H9 (cell line): ENCODE data around the gene USP34. TPM values are rescaled to one million over a fixed set of nuclear protein-coding genes. Genes with fewer than 3 reads are reported as not detected.
A peak's percentile ranks its signal among the peaks of the same experiment; 100 is the strongest.

Experiments
- DNase-seq: peaks from one replicate; pipeline ENCODE4 v3.0.0-alpha.2; 2017
- H2AFZ ChIP-seq: one replicate; pipeline ENCODE4 v1.6.1; 2013; ENCODE audit warnings: mild to moderate bottlenecking, low read length, control low read depth, moderate library complexity
- H2AK5ac ChIP-seq: 2 replicates; pipeline ENCODE4 v1.6.1; 2013; ENCODE audit warnings: low read length, control low read depth, mixed read lengths; ENCODE audit not compliant: insufficient read length
- H2BK120ac ChIP-seq: one replicate; pipeline ENCODE4 v1.6.1; 2013; ENCODE audit warnings: low read depth, mild to moderate bottlenecking, low read length, control low read depth, inconsistent platforms; ENCODE audit not compliant: poor library complexity, severe bottlenecking
- H2BK12ac ChIP-seq: 2 replicates; pipeline ENCODE4 v1.6.1; 2013; ENCODE audit warnings: low read length, control low read depth, mixed read lengths, low read depth; ENCODE audit not compliant: insufficient read length
- H2BK15ac ChIP-seq: 2 replicates; pipeline ENCODE4 v1.6.1; 2013; ENCODE audit warnings: low read depth, low read length, control low read depth
- H2BK20ac ChIP-seq: one replicate; pipeline ENCODE4 v1.6.1; 2013; ENCODE audit warnings: low read depth, mild to moderate bottlenecking, low read length, control low read depth, inconsistent platforms; ENCODE audit not compliant: poor library complexity, severe bottlenecking
- H2BK5ac ChIP-seq: 2 replicates; pipeline ENCODE4 v1.6.1; 2013; ENCODE audit warnings: low read length, control low read depth, mixed read lengths; ENCODE audit not compliant: insufficient read length
- H3K14ac ChIP-seq: 2 replicates; pipeline ENCODE4 v1.6.1; 2013; ENCODE audit warnings: low read length, control low read depth; ENCODE audit not compliant: insufficient read depth
- H3K18ac ChIP-seq: 2 replicates; pipeline ENCODE4 v1.6.1; 2013; ENCODE audit warnings: low read depth, mild to moderate bottlenecking, mixed read lengths, low read length, control low read depth; ENCODE audit not compliant: insufficient read length
- H3K23ac ChIP-seq: 2 replicates; pipeline ENCODE4 v1.6.1; 2013; ENCODE audit warnings: low read length, control low read depth, mixed read lengths, low read depth; ENCODE audit not compliant: insufficient read length
- H3K23me2 ChIP-seq: 2 replicates; pipeline ENCODE4 v1.6.1; 2013; ENCODE audit warnings: low read depth, mild to moderate bottlenecking, mixed read lengths, low read length, control low read depth; ENCODE audit not compliant: insufficient read length, poor library complexity, severe bottlenecking
- H3K27ac ChIP-seq: 2 replicates; pipeline ENCODE4 v1.5.1; 2013; ENCODE audit warnings: low read length, control low read depth, mixed read lengths, low read depth; ENCODE audit not compliant: insufficient read length
- H3K27me3 ChIP-seq: 2 replicates; pipeline ENCODE4 v1.6.1; 2013; ENCODE audit warnings: low read length, control low read depth, inconsistent platforms; ENCODE audit not compliant: insufficient read depth
- H3K4ac ChIP-seq: 2 replicates; pipeline ENCODE4 v1.6.1; 2013; ENCODE audit warnings: low read depth, mild to moderate bottlenecking, control low read depth, inconsistent platforms, low read length, moderate library complexity
- H3K4me1 ChIP-seq: 2 replicates; pipeline ENCODE4 v1.6.1; 2013; ENCODE audit warnings: low read length, control low read depth, inconsistent platforms; ENCODE audit not compliant: insufficient read depth
- H3K4me2 ChIP-seq: 2 replicates; pipeline ENCODE4 v1.6.1; 2013; ENCODE audit warnings: low read length, control low read depth, mixed read lengths; ENCODE audit not compliant: insufficient read length, insufficient read depth
- H3K56ac ChIP-seq: 2 replicates; pipeline ENCODE4 v1.6.1; 2013; ENCODE audit warnings: low read depth, mild to moderate bottlenecking, mixed read lengths, low read length, control low read depth; ENCODE audit not compliant: insufficient read length
- H3K79me1 ChIP-seq: 2 replicates; pipeline ENCODE4 v1.6.1; 2013; ENCODE audit warnings: low read depth, mild to moderate bottlenecking, moderate library complexity, low read length, control low read depth, inconsistent platforms; ENCODE audit not compliant: insufficient read depth, poor library complexity, severe bottlenecking
- H3K79me2 ChIP-seq: 2 replicates; pipeline ENCODE4 v1.6.1; 2013; ENCODE audit warnings: low read length, control low read depth, inconsistent platforms; ENCODE audit not compliant: insufficient read depth
- H3K9ac ChIP-seq: 2 replicates; pipeline ENCODE4 v1.6.1; 2013; ENCODE audit warnings: low read length, control low read depth, mixed read lengths; ENCODE audit not compliant: insufficient read length; ENCODE audit errors: extremely low read depth
- H3K9me3 ChIP-seq: one replicate; pipeline ENCODE4 v1.6.1; 2013; ENCODE audit warnings: low read depth, low read length, inconsistent platforms; ENCODE audit not compliant: control insufficient read depth
- H3T11ph ChIP-seq: one replicate; pipeline ENCODE4 v1.6.1; 2013; ENCODE audit warnings: mild to moderate bottlenecking, low read length, control low read depth, inconsistent platforms
- H4K20me1 ChIP-seq: one replicate; pipeline ENCODE4 v1.6.1; 2013; ENCODE audit not compliant: control insufficient read depth, insufficient read length, insufficient read depth
- H4K5ac ChIP-seq: 2 replicates; pipeline ENCODE4 v1.6.1; 2013; ENCODE audit warnings: low read depth, mild to moderate bottlenecking, mixed read lengths, low read length, control low read depth; ENCODE audit not compliant: insufficient read length
- H4K8ac ChIP-seq: replicated peaks from 2 replicates; pipeline ENCODE4 v1.6.1; 2013; ENCODE audit warnings: low read length, control low read depth, mixed read lengths, low read depth; ENCODE audit not compliant: insufficient read length
- H4K91ac ChIP-seq: 2 replicates; pipeline ENCODE4 v1.6.1; 2013; ENCODE audit warnings: low read depth, mild to moderate bottlenecking, moderate library complexity, mixed read lengths, low read length, control low read depth; ENCODE audit not compliant: insufficient read length
- H3K27ac Mint-ChIP-seq, 3 experiments: 2 replicates in 2 of 3; 3 replicates in 1 of 3; pipeline ENCODE4 v1.8.0; 2020 to 2021; ENCODE audit warnings: mixed read lengths in 3 of 3, mild to moderate bottlenecking in 1 of 3, moderate library complexity in 1 of 3
- H3K27me3 Mint-ChIP-seq: 2 replicates; pipeline ENCODE4 v1.8.0; 2021; ENCODE audit warnings: low read depth, mild to moderate bottlenecking, moderate library complexity, mixed read lengths
- H3K36me3 Mint-ChIP-seq, 3 experiments: 2 replicates in 2 of 3; 3 replicates in 1 of 3; pipeline ENCODE4 v1.8.0; 2020 to 2021; ENCODE audit warnings: low read depth in 3 of 3, mixed read lengths in 3 of 3; ENCODE audit not compliant: insufficient read depth in 1 of 3
- H3K4me1 Mint-ChIP-seq, 2 experiments: 2 replicates each; pipeline ENCODE4 v1.8.0; 2020; ENCODE audit warnings: mixed read lengths in 2 of 2
- H3K4me3 Mint-ChIP-seq, 2 experiments: 2 replicates in 1 of 2; 3 replicates in 1 of 2; pipeline ENCODE4 v1.8.0; 2020 to 2021; ENCODE audit warnings: mild to moderate bottlenecking in 2 of 2, mixed read lengths in 2 of 2, moderate library complexity in 1 of 2
- H3K9me3 Mint-ChIP-seq, 2 experiments: 2 replicates in 1 of 2; 3 replicates in 1 of 2; pipeline ENCODE4 v1.8.0; 2020; ENCODE audit warnings: mild to moderate bottlenecking in 2 of 2, mixed read lengths in 2 of 2, moderate library complexity in 1 of 2
- WGBS: extraction: QIAGEN DNeasy Blood & Tissue Kit; methylation state at CpG from one replicate; pipeline ENCODE4 v1.1.7; 2013; ENCODE audit warnings: missing lambda C conversion rate, low lambda C conversion rate, mixed read lengths; ENCODE audit not compliant: insufficient read length; ENCODE audit errors: extremely low coverage; 5-methylcytosine and 5-hydroxymethylcytosine counted together
- total RNA-seq: library from RNA; stranded (reverse); gene quantifications from 2 replicates; pipeline ENCODE4 v1.2.1, GENCODE V29; 2021
- TF ChIP-seq, protein P1 (sequence below): fragments of 200-600 bp; sonication (generic); conservative IDR thresholded peaks from 3 replicates; pipeline ENCODE4 v1.8.0; 2021; ENCODE audit warnings: antibody characterized with exemption, mild to moderate bottlenecking

Gene USP34
- total RNA-seq, 1 experiment from 2014 or later: 93.9 TPM

DNA sequence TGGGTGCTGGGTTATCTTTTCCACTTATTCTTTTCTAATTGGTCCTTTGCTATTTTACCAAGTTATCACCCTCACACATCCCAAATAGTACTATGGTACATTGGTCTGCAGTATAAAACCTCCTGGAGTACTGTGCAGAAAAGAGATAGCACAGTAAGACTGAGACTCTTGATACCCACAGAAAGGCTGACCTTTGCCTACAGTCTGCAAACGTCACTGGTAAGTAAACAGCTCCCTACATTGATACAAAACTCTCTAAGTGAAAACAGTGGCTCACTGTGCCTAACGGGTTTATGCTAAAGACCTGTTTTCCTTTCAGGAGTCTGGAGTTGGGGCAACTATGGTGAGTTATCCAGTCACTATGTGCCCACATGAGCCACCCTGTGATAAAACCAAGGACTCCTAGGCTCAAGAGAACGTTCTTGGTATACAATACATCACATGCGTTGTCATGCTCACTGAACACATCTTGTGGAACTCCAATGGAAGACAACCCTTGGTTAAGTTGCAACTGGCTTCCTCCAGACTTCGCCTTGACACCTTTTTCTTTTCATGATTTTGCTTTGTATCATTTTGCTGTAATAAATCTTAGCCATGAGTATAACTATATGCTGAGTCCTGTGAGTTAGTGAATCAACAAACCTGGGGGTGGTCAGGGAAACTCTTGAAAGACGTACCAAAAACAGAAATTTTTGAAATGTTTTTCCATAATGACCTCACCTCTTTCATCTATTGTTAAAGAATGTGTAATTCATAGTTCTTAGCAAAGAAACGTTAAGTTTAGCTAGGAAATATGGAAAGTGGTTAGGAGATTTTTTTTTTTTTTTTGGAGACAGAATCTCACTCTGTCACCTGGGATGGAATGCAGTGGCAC lies 204.0 kb downstream of the USP34 start:
- Histone ChIP-seq H3K56ac (no peak overlapping the region), H3K79me1 (no peaks in the 10 kb centered on the region), H3K4me1 (no peaks in the 10 kb centered on the region), H4K5ac (no peak overlapping the region), H2BK5ac (no peak overlapping the region), H3K27ac (no peak overlapping the region), H3K9me3 (no peaks in the 10 kb centered on the region), H2BK20ac (no peak overlapping the region), H2BK120ac (no peak overlapping the region), H4K20me1 (no peaks in the 10 kb centered on the region), H2AK5ac (no peak overlapping the region), H3K79me2 (no peaks in the 10 kb centered on the region), H4K8ac (no peak overlapping the region), H2BK15ac (no peak overlapping the region), H3K9ac (no peak overlapping the region), H3K4me2 (no peak overlapping the region), H3K18ac (no peak overlapping the region), H3T11ph (no peak overlapping the region), H3K4ac (no peak overlapping the region), H2AFZ (no peak overlapping the region), H3K23ac (no peak overlapping the region), H3K14ac (no peak overlapping the region), H3K27me3 (no peaks in the 10 kb centered on the region), H3K23me2 (no peaks in the 10 kb centered on the region), H2BK12ac (no peak overlapping the region), H4K91ac (no peak overlapping the region)
- no peak for DNase-seq
- no peaks in the 10 kb centered on the region for H3K4me1 Mint-ChIP-seq
- 100% methylated on average over 1 of the region's 7 CpGs for WGBS
- no peak overlapping the region for H3K4me3 Mint-ChIP-seq
- H3K27me3 Mint-ChIP-seq: no peaks in the 10 kb centered on the region
- peak overlapping the region in 1 of 3 experiments; percentile 16; a peak in 3 of 7 replicates for H3K27ac Mint-ChIP-seq
- H3K36me3 Mint-ChIP-seq: peaks cover 8 to 56% (median 26%) of the 10 kb centered on the region in 3 experiments; a peak in 6 of 7 replicates
- TF ChIP-seq, protein P1, sequence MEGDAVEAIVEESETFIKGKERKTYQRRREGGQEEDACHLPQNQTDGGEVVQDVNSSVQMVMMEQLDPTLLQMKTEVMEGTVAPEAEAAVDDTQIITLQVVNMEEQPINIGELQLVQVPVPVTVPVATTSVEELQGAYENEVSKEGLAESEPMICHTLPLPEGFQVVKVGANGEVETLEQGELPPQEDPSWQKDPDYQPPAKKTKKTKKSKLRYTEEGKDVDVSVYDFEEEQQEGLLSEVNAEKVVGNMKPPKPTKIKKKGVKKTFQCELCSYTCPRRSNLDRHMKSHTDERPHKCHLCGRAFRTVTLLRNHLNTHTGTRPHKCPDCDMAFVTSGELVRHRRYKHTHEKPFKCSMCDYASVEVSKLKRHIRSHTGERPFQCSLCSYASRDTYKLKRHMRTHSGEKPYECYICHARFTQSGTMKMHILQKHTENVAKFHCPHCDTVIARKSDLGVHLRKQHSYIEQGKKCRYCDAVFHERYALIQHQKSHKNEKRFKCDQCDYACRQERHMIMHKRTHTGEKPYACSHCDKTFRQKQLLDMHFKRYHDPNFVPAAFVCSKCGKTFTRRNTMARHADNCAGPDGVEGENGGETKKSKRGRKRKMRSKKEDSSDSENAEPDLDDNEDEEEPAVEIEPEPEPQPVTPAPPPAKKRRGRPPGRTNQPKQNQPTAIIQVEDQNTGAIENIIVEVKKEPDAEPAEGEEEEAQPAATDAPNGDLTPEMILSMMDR: no peak
- no peaks in the 10 kb centered on the region for H3K9me3 Mint-ChIP-seq
